GM12874 (cell line): ENCODE measurements around the gene PIK3CD.

Source experiments
- TF ChIP-seq, protein P1 (sequence below): IDR thresholded peaks from 2 replicates; pipeline ENCODE4 v1.5.1; 2011; ENCODE audit warnings: low read depth, mild to moderate bottlenecking, control low read depth, low read length, moderate library complexity; ENCODE audit not compliant: insufficient read depth

PIK3CD gene

DNA sequence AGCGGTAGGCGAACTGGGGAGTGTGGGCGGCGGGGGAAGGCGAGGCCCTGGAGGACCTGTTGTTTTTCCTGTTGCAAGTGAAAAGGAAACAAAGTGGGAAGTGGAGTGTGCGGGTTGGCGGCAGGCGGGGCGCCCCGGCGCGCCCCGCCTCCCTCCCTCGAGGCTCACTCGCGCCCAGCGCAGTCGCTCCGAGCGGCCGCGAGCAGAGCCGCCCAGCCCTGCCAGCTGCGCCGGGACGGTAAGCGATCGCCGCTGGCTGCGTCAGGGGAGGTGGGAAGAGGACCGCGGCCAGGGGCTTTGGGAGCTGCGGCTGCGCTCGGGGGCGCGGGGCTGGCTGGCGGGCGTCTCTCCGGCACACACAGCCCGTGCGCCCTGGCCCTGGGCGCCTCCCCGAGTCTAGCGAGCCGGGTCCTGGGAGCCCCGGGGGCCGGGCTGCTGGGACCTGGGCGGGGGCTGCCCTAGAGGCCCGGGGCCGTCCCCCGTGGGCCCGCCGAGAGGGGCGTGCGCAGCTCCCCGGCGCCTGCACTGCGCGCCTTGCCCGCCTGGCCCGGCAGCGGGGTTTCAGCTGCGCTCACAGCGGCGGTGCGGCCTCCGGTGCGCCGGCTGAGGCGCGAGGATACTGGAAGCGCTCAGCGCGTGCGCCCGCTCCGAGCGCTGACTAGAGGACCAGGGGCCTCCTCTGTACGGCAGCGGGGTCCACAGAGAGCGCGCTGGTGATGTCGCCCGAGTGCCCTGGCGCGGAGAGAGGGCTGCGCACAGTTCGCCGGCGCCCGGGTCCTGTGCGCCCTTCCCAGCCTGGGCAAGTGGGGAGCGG, at the start of gene PIK3CD:
TSS of gene PIK3CD (plus strand) at position 167 of the 814 bp plus-strand sequence. CDS start 58,725 bp downstream, outside the sequence.
- TF ChIP-seq, protein P1, sequence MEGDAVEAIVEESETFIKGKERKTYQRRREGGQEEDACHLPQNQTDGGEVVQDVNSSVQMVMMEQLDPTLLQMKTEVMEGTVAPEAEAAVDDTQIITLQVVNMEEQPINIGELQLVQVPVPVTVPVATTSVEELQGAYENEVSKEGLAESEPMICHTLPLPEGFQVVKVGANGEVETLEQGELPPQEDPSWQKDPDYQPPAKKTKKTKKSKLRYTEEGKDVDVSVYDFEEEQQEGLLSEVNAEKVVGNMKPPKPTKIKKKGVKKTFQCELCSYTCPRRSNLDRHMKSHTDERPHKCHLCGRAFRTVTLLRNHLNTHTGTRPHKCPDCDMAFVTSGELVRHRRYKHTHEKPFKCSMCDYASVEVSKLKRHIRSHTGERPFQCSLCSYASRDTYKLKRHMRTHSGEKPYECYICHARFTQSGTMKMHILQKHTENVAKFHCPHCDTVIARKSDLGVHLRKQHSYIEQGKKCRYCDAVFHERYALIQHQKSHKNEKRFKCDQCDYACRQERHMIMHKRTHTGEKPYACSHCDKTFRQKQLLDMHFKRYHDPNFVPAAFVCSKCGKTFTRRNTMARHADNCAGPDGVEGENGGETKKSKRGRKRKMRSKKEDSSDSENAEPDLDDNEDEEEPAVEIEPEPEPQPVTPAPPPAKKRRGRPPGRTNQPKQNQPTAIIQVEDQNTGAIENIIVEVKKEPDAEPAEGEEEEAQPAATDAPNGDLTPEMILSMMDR = no peak

DNA sequence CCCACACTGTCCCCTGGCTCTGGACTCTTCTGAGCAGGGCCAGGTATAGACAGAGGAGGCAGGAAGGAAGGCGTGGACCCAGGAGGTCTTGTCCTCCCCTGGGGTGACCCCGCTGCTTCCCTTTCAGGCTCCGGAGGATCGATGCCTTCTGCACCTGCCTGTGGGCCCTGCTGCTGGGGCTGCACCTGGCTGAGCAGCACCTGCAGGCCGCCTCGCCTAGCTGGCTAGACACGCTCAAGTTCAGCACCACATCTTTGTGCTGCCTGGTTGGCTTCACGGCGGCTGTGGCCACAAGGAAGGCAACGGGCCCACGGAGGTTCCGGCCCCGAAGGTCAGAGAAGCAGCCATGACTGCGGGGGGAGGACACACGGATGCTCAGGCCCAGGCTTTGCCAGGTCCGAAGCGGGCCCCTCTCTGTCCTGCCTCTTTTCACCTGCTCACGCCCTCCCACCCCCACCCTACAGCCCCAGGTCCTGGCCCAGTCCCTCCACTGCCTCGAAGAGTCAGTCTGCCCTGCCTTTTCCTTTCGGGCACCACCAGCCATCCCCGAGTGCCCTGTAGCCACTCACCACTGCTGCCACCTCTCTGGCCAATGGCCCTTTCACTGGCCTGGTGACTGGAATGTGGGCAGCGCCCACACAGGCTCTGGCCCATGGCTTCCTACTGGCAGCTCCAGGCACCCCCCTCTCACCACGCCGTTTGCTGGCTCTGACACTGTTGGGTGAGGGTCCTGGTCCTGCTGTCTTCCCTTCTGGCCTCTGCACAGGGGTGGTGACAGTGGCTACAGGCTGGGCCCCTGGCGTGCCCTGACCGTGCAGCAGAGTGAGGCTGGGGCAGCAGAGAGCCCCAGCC, 49.4 kb upstream of the PIK3CD start:
- TF ChIP-seq, protein P1 = no peak

DNA sequence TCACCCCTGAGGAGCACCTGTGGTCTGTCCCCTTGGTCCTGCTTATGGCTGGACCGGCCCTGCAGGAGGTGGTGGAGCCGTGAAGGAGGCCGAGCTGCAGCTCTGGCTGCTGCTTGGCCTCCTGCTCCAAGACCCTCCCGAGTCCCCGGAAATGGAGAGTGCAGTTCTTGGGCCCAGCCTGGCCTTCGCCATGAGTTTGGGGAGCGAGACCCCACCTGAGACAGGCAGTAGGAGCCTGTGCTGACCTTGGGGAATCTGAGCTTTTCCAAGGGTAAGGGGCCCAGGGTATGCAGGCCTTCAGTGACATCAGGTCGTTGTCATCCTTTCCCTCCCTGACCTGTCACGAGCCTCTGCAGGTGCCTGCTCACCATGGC, 48.8 kb upstream of the PIK3CD start:
- TF ChIP-seq, protein P1 = no peak

DNA sequence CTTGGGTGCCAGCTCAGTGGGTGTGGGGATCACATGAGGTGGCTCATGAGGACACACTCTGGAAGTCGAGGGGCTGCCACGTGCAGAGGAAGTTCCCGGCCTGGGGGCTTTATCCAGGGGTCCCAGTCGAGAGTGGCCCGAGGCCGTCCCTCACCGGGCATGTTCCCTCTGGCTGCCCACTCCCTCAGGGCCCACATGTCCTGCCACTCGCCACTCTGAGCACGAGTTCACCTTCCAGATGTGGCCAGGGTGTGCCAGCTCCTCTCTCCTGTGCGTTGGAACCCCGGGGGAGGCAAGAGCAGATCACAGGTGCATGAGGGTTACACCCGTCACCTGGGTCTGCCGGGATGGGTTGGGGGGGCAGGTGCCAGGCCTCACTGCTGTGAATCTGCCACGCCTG, 48.2 kb upstream of the PIK3CD start:
- TF ChIP-seq, protein P1 = no peak

DNA sequence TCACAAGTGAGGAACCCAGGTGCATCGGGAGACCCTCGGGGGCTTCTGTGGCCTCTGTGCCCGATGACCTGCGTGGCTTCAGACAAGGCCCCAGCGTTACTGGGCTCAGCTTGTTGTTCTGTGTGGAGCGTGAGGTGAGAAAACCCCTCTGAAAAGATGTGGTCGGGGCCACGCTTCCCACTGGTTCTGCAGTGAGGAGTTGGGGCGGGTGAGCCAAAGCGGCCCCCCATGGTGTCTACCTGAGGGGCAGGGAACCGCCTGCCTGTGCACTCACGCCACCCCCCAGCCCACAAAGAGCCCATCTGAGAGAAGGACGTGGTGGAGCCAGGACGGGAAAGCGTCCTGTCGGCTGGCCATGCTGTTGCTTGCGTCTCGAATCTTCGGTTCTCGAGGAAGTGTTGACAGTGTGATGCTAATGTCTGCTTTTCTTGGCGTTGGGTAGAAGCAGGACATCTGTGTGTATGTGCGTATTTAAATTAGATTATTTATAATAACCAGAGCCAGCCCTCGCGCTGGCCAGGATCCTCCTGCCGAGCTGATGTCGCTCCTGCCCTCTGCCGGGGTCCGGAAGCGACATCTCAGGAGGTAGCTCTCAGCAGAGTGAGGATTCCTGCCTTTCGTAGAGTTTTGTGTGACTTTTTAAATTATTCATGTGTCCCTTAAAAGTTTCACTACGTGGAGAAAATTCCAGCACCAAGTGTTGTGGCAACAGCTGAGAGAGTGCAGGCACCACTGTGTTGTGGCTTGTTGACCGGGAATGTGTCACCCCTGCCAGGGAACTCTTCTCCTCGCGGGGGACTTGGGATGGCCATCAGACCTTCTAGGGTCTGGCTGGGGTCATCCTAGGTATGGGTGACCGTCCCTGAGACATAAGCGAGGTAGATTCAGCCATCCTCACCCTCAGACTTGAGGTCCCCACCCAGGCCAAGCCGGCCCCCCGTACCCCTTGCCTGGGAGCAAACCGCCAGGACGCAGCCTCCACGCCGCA, 47.5 kb upstream of the PIK3CD start:
- TF ChIP-seq, protein P1 = no peak

DNA sequence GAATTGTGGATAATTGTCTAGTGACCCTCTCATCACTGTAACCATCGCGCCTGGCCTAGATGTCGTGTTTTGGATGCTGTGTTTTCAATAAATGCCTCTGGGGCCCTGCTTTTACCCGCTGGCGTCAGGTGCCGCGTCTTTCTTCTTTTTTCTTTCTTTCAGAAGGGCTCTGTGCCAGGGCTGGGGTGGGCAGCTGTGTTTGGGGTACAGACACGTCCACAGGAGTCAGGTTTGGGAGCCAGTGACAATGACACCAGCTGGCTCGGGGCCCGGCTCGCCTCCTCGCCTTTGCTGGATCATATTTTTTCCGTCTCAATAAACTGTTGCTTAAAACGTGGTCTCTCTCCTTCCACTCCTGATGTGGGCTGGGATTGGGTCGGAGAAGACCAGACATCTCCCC, 46.7 kb upstream of the PIK3CD start:
- TF ChIP-seq, protein P1 = no peak
